Osteoblast (primary cell): ENCODE data around the gene SMIM36. TPM values are rescaled to one million over a fixed set of nuclear protein-coding genes. Genes with fewer than 3 reads are reported as not detected.

Experiments used
- DNase-seq: peaks from one replicate; pipeline ENCODE4 v3.0.0; 2011; ENCODE audit warnings: low spot score, mixed read lengths; ENCODE audit not compliant: insufficient read length; ENCODE audit errors: missing footprints
- H2AFZ ChIP-seq: 2 replicates; pipeline ENCODE4 v1.6.0; 2011; ENCODE audit warnings: mild to moderate bottlenecking, low read length
- H3K27ac ChIP-seq: 2 replicates; pipeline ENCODE4 v1.5.1; 2011; ENCODE audit warnings: mild to moderate bottlenecking, low read depth, low read length, moderate library complexity
- H3K27me3 ChIP-seq: 2 replicates; pipeline ENCODE4 v1.6.0; 2012; ENCODE audit warnings: mild to moderate bottlenecking, control low read depth, inconsistent platforms, low read length, moderate library complexity; ENCODE audit not compliant: insufficient read depth
- H3K36me3 ChIP-seq: 2 replicates; pipeline ENCODE4 v1.5.1; 2011; ENCODE audit warnings: mild to moderate bottlenecking, low read length, control low read depth, moderate library complexity; ENCODE audit not compliant: insufficient read depth
- H3K4me1 ChIP-seq: 2 replicates; pipeline ENCODE4 v1.5.1; 2011; ENCODE audit warnings: mild to moderate bottlenecking, low read length, control low read depth, moderate library complexity; ENCODE audit not compliant: insufficient read depth
- H3K4me2 ChIP-seq: 2 replicates; pipeline ENCODE4 v1.6.0; 2011; ENCODE audit warnings: mild to moderate bottlenecking, low read length; ENCODE audit not compliant: insufficient read depth
- H3K4me3 ChIP-seq: fragments of 200-600 bp; sonication (generic); 3 replicates; pipeline ENCODE4 v1.5.1; 2012; ENCODE audit warnings: mild to moderate bottlenecking, low read length, inconsistent platforms; ENCODE audit not compliant: insufficient read depth
- H3K79me2 ChIP-seq: 2 replicates; pipeline ENCODE4 v1.6.0; 2012; ENCODE audit warnings: mild to moderate bottlenecking, low read length, control low read depth, inconsistent platforms; ENCODE audit not compliant: insufficient read depth
- H3K9me3 ChIP-seq: 2 replicates; pipeline ENCODE4 v1.5.1; 2011; ENCODE audit warnings: low read depth, low read length, control low read depth
- H4K20me1 ChIP-seq: 2 replicates; pipeline ENCODE4 v1.6.0; 2012; ENCODE audit warnings: mild to moderate bottlenecking, low read length, control low read depth; ENCODE audit not compliant: insufficient read depth
- total RNA-seq: library from RNA; depleted of rRNA; stranded (reverse); fragments of >200 nt; gene quantifications from 2 replicates; pipeline ENCODE4 v1.2.3, GENCODE V29; 2012
- TF ChIP-seq, protein P1 (sequence below): IDR thresholded peaks from 2 replicates; pipeline ENCODE4 v1.5.1; 2011; ENCODE audit warnings: mild to moderate bottlenecking, low read depth, low read length, moderate library complexity; ENCODE audit errors: extremely low read depth

Gene SMIM36
- total RNA-seq: not detected in 2 replicates

DNA sequence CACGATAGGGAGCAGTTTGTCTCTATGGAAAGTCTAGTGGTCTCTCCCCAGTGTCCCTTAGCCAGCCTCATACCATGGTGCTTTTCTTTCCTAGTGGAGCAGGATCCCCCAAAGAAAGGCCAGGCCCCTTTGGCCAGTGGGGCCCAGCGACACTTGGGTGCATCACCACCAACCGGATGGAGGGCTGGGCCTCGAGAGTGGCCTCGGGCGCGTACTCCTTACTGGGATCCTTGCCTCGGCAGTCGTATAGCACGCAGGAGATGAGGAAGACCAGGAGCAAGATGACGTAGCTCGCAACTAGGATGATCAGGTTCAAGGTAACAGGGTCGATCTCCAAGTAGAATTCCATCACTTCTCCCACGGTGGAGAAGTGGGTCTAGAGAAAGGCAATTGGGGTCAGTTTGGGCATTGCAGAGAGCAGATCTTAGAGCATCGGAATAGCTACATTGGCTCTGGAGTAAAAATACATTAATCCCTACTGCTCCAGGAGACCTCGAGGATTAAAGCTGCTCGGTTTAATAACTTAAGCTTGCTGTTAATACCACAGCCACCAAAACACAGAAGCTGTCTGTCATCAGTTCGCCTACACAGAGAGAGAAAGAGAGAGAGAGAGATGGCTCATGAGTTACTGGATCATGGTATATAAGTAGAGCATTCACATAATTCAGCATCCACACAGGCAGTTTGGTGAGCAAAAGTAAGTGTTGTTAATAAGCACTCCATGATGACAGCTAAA lies at the start of gene SMIM36:
SMIM36 (minus strand) TSS at position 467 of the 736 bp plus-strand sequence.
- DNase-seq: no peak
- H3K4me3 ChIP-seq: no peak within 1 kb of the TSS
- H3K27ac ChIP-seq: no peak within 1 kb of the TSS
- H3K9me3 ChIP-seq: no peaks in the 10 kb centered on the region
- peaks cover 3% of the 10 kb centered on the region for H3K4me1 ChIP-seq
- no peak within 1 kb of the TSS for H2AFZ ChIP-seq
- peaks cover 18% of the 10 kb centered on the region for H3K27me3 ChIP-seq
- H3K79me2 ChIP-seq: no peaks in the 10 kb centered on the region
- no peak within 1 kb of the TSS for H3K4me2 ChIP-seq
- no peaks in the 10 kb centered on the region for H3K36me3 ChIP-seq
- TF ChIP-seq, protein P1, sequence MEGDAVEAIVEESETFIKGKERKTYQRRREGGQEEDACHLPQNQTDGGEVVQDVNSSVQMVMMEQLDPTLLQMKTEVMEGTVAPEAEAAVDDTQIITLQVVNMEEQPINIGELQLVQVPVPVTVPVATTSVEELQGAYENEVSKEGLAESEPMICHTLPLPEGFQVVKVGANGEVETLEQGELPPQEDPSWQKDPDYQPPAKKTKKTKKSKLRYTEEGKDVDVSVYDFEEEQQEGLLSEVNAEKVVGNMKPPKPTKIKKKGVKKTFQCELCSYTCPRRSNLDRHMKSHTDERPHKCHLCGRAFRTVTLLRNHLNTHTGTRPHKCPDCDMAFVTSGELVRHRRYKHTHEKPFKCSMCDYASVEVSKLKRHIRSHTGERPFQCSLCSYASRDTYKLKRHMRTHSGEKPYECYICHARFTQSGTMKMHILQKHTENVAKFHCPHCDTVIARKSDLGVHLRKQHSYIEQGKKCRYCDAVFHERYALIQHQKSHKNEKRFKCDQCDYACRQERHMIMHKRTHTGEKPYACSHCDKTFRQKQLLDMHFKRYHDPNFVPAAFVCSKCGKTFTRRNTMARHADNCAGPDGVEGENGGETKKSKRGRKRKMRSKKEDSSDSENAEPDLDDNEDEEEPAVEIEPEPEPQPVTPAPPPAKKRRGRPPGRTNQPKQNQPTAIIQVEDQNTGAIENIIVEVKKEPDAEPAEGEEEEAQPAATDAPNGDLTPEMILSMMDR: no peak
- H4K20me1 ChIP-seq: no peaks in the 10 kb centered on the region

GRCh38 chr17:55555772-55556171 lies 44.5 kb upstream of the SMIM36 start:
- Histone ChIP-seq H4K20me1 (no peaks in the 10 kb centered on the region), H3K27ac (no peak overlapping the region), H3K9me3 (no peaks in the 10 kb centered on the region), H3K36me3 (no peaks in the 10 kb centered on the region), H3K79me2 (no peaks in the 10 kb centered on the region), H3K4me2 (no peak overlapping the region), H2AFZ (no peak overlapping the region), H3K27me3 (no peaks in the 10 kb centered on the region), H3K4me1 (no peaks in the 10 kb centered on the region), H3K4me3 (no peak overlapping the region)
- TF ChIP-seq, protein P1: no peak
- DNase-seq: no peak

DNA sequence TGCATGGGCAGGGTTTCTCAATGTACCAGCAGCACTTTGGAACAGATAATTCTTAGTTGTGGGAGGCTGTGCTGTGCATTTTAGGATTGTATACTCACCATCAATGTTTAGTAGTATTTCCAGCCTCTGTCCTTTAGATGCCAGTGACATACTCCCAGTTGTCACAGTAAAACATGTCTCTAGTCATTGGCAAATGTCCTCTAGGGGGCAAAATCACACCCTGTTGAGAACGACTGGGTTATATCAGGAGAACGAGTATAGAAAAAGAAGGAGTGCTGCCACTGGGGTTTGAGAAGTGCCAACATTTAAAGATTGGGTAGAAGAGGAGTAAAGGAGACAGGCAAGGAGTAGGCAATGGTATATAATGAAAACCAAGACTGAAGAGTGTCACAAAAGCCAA lies 37.9 kb upstream of the SMIM36 start:
- TF ChIP-seq, protein P1: peak; percentile 33
- H3K4me2 ChIP-seq: no peak overlapping the region
- no peak overlapping the region for H3K4me3 ChIP-seq
- H3K4me1 ChIP-seq: peaks cover 6% of the 10 kb centered on the region
- no peaks in the 10 kb centered on the region for H3K79me2 ChIP-seq
- H3K36me3 ChIP-seq: no peaks in the 10 kb centered on the region
- no peaks in the 10 kb centered on the region for H3K27me3 ChIP-seq
- DNase-seq: no peak
- no peak overlapping the region for H2AFZ ChIP-seq
- H3K27ac ChIP-seq: no peak overlapping the region
- no peaks in the 10 kb centered on the region for H3K9me3 ChIP-seq
- no peaks in the 10 kb centered on the region for H4K20me1 ChIP-seq

DNA sequence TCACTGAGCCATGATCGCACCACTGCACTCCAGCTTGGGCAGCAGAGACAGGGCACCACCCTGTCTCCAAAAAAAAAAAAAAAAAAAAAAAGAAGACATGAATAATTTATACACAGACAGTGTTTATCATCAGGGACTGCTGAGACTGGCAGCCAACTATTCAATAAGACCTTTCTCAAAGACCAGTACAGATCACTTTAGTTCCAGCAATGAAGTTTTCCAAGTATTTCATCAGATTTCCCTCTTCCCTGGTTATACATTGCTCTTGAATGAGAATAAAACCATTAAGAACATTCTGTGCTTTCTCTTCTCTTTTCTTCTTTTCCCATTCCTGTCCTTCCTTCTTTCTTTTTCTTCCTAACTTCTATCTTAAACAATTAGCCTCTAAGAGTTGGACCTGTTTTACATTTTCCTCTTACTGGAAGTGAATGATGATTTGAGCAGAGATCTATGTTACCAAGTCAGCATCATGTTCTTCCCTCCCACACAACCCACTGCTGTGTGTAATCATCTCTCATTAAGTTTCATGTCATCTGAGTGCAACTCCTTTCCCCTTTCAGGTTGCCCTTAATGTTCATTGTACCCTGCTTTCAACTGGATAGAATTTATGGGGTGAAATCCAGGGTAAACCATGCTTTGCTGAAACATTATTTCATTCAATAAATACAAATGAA lies 35.9 kb upstream of the SMIM36 start:
- no peak for DNase-seq
- no peaks in the 10 kb centered on the region for H4K20me1 ChIP-seq
- TF ChIP-seq, protein P1: no peak
- H3K4me2 ChIP-seq: peak overlapping the region; percentile 25
- no peaks in the 10 kb centered on the region for H3K9me3 ChIP-seq
- peaks cover 6% of the 10 kb centered on the region for H3K4me1 ChIP-seq
- H3K27me3 ChIP-seq: no peaks in the 10 kb centered on the region
- H3K27ac ChIP-seq: no peak overlapping the region
- peak overlapping the region; percentile 54 for H2AFZ ChIP-seq
- H3K36me3 ChIP-seq: no peaks in the 10 kb centered on the region
- H3K4me3 ChIP-seq: no peak overlapping the region
- H3K79me2 ChIP-seq: no peaks in the 10 kb centered on the region
